ENCODE data around the gene MRPS23.

GRCh38 chr17:57803021-57803420 lies 46.8 kb downstream of the MRPS23 start:
- TF ChIP-seq POLR2A (IDR thresholded peaks at IDR 0.05) (no peak), CTCF (IDR thresholded peaks at IDR 0.05) (no peak)
